ENCODE measurements around the gene ANKRD36. TPM values are rescaled to one million over a fixed set of nuclear protein-coding genes. Genes with fewer than 3 reads are reported as not detected.
"Not testable (repeated sequence)": the region's sequence is repeated elsewhere in the genome, so short reads cannot be mapped to it uniquely, and the experiment has no call there.

The ANKRD36 gene
- total RNA-seq, 1 experiment from 2014 or later = 6.3 TPM

- DNase-seq (ENCODE audit: low read depth, low spot score); in situ Hi-C loops (cut with HindIII; ENCODE audit: low pct_unique_long_range_greater_than_20kb, low sequenced_read_pairs): not testable (repeated sequence)
Observed at GRCh38 chr2:97232981-97233380, 120.0 kb downstream of the ANKRD36 start.

- in situ Hi-C loops (cut with HindIII; ENCODE audit: low pct_unique_long_range_greater_than_20kb, low sequenced_read_pairs); DNase-seq (ENCODE audit: low read depth, low spot score): not testable (repeated sequence)
Observed at GRCh38 chr2:97233660-97234295, 120.8 kb downstream of the ANKRD36 start.

GRCh38 chr2:97261192-97261591 is 148.2 kb downstream of the ANKRD36 start:
- in situ Hi-C loops (cut with HindIII; ENCODE audit: low pct_unique_long_range_greater_than_20kb, low sequenced_read_pairs); DNase-seq (ENCODE audit: low read depth, low spot score): not testable (repeated sequence)

- DNase-seq (ENCODE audit: low read depth, low spot score); in situ Hi-C loops (cut with HindIII; ENCODE audit: low pct_unique_long_range_greater_than_20kb, low sequenced_read_pairs): not testable (repeated sequence)
Observed at GRCh38 chr2:97266449-97266848, 153.5 kb downstream of the ANKRD36 start.

GRCh38 chr2:97267411-97268074 is 154.6 kb downstream of the ANKRD36 start:
- DNase-seq (ENCODE audit: low read depth, low spot score) = peak; percentile 0
- in situ Hi-C loops (cut with HindIII; ENCODE audit: low pct_unique_long_range_greater_than_20kb, low sequenced_read_pairs) = no loop called here

- DNase-seq (ENCODE audit: low read depth, low spot score); in situ Hi-C loops (cut with HindIII; ENCODE audit: low pct_unique_long_range_greater_than_20kb, low sequenced_read_pairs): not testable (repeated sequence)
Observed at GRCh38 chr2:97268075-97268591, 155.2 kb downstream of the ANKRD36 start.

- DNase-seq (ENCODE audit: low read depth, low spot score); in situ Hi-C loops (cut with HindIII; ENCODE audit: low pct_unique_long_range_greater_than_20kb, low sequenced_read_pairs): not testable (repeated sequence)
Observed at GRCh38 chr2:97276232-97276798, 163.4 kb downstream of the ANKRD36 start.

- in situ Hi-C loops (cut with HindIII; ENCODE audit: low pct_unique_long_range_greater_than_20kb, low sequenced_read_pairs); DNase-seq (ENCODE audit: low read depth, low spot score): not testable (repeated sequence)
Observed at GRCh38 chr2:97285187-97285586, 172.2 kb downstream of the ANKRD36 start.

GRCh38 chr2:97293687-97294086 is 180.7 kb downstream of the ANKRD36 start:
- DNase-seq (ENCODE audit: low read depth, low spot score); in situ Hi-C loops (cut with HindIII; ENCODE audit: low pct_unique_long_range_greater_than_20kb, low sequenced_read_pairs): not testable (repeated sequence)

Small RNA genes within 50 kb of the gene (small RNA-seq; reads per million reads assigned to genes)
- gene RN7SL313P = 0 reads per million in 2 experiments

Other genes starting within 250 kb of the ANKRD36 start
- 42.7 and 51.4 TPM in 2 replicates for gene SEMA4C, start 243.1 kb upstream of the ANKRD36 start, total RNA-seq (2014; rRNA removed; shearing (Covaris generic))
- 8.3 and 10.9 TPM in 2 replicates for gene FAM178B, start 126.6 kb upstream of the ANKRD36 start, total RNA-seq (2014; rRNA removed; shearing (Covaris generic))
- 15.3 and 16.9 TPM in 2 replicates for gene FAHD2B, start 18.3 kb upstream of the ANKRD36 start, total RNA-seq (2014; rRNA removed; shearing (Covaris generic))